ENCODE measurements around the gene TAF13. TPM values are rescaled to one million over a fixed set of nuclear protein-coding genes. Genes with fewer than 3 reads are reported as not detected.

Gene TAF13
- 73.9 and 75.4 TPM in 2 replicates for total RNA-seq

GRCh38 chr1:109075531-109076490 is at the start of gene TAF13:
Gene TAF13, minus strand, starts transcription at chr1:109076003. Its CDS starts 56 bp downstream, at chr1:109075947.

GRCh38 chr1:109113590-109114341 is 38.0 kb upstream of the TAF13 start, which contains the start of gene ELAPOR1:
Gene ELAPOR1, plus strand, starts transcription at chr1:109114115. Its CDS starts 69 bp downstream, at chr1:109114184.

GRCh38 chr1:109090196-109091077 is 14.6 kb upstream of the TAF13 start, which contains the start of gene TMEM167B:
Gene TMEM167B, plus strand, starts transcription at chr1:109090764. Its CDS starts 109 bp downstream, at chr1:109090873.

GRCh38 chr1:109041621-109042468 is 34.0 kb downstream of the TAF13 start, which contains the start of gene WDR47:
Gene WDR47, minus strand, starts transcription at chr1:109042102. Its CDS starts 18,590 bp downstream, at chr1:109023512.

Other genes starting within 250 kb of the TAF13 start
- not detected in 2 replicates for gene AKNAD1, start 218.9 kb downstream of the TAF13 start, total RNA-seq
- gene GPSM2, start 199.0 kb downstream of the TAF13 start, total RNA-seq = 20.2 and 62.1 TPM in 2 replicates
- 37.7 and 44.5 TPM in 2 replicates for gene CLCC1, start 112.5 kb downstream of the TAF13 start, total RNA-seq
- gene WDR47, start 33.9 kb downstream of the TAF13 start, total RNA-seq = 16.0 and 20.5 TPM in 2 replicates
- gene TMEM167B, start 14.8 kb upstream of the TAF13 start, total RNA-seq = 26.2 and 37.2 TPM in 2 replicates
- 0.15 and 0.33 TPM in 2 replicates for gene ELAPOR1, start 38.1 kb upstream of the TAF13 start, total RNA-seq
- gene SARS1, start 137.9 kb upstream of the TAF13 start, total RNA-seq = 262 and 277 TPM in 2 replicates
- 1.5 TPM in 2 replicates for gene CELSR2, start 173.5 kb upstream of the TAF13 start, total RNA-seq
- gene PSRC1, start 207.1 kb upstream of the TAF13 start, total RNA-seq = 3.8 and 13.2 TPM in 2 replicates
- gene MYBPHL, start 231.0 kb upstream of the TAF13 start, total RNA-seq = not detected in 2 replicates